HCT116 (cell line): ENCODE data around the gene GLMP.

Experiments used
- ATF3 ChIP-seq: IDR thresholded peaks from 2 replicates; pipeline ENCODE4 v1.6.1; 2012
- CTCF ChIP-seq, 3 experiments: fragments of 200-600 bp in 1 of 3; sonication (generic) in 1 of 3; IDR thresholded peaks in 2 of 3; conservative IDR thresholded peaks in 1 of 3; 2 replicates each; pipeline ENCODE4 v1.5.1; 2012 to 2017; ENCODE audit warnings: low read depth in 2 of 3, low read length in 2 of 3, antibody characterized with exemption in 1 of 3, borderline replicate concordance in 1 of 3, control low read depth in 1 of 3, mild to moderate bottlenecking in 1 of 3, mixed read lengths in 1 of 3, mixed run types in 1 of 3, moderate library complexity in 1 of 3; ENCODE audit not compliant: insufficient read depth in 1 of 3
- JUND ChIP-seq: IDR thresholded peaks from 2 replicates; pipeline ENCODE4 v1.6.1; 2012
- POLR2A ChIP-seq: IDR thresholded peaks from 2 replicates; pipeline ENCODE4 v1.7.0; 2011; ENCODE audit warnings: borderline replicate concordance; ENCODE audit not compliant: insufficient read depth, insufficient read length; ENCODE audit errors: extremely low read depth
- RAD21 ChIP-seq: IDR thresholded peaks from 2 replicates; pipeline ENCODE4 v1.6.1; 2012; ENCODE audit warnings: low read depth, mild to moderate bottlenecking
- REST ChIP-seq: IDR thresholded peaks from 2 replicates; pipeline ENCODE4 v1.6.1; 2012; ENCODE audit warnings: low read depth
- YY1 ChIP-seq: IDR thresholded peaks from 2 replicates; pipeline ENCODE4 v1.6.1; 2011; ENCODE audit warnings: low read length, low read depth, moderate library complexity, mild to moderate bottlenecking; ENCODE audit not compliant: insufficient replicate concordance; ENCODE audit errors: extremely low read depth
- ZBTB33 ChIP-seq: IDR thresholded peaks from 2 replicates; pipeline ENCODE4 v1.6.1; 2011; ENCODE audit warnings: mild to moderate bottlenecking, low read length, moderate library complexity; ENCODE audit not compliant: insufficient replicate concordance; ENCODE audit errors: extremely low read depth
- ZNF274 ChIP-seq: fragments of 200-500 bp; sonication (Bioruptor generic); IDR thresholded peaks from 2 replicates; pipeline ENCODE4 v1.6.1; 2014; ENCODE audit warnings: mild to moderate bottlenecking, low read depth, low read length, inconsistent platforms

GRCh38 chr1:156319664-156320063 lies 24.2 kb upstream of the GLMP start:
- TF ChIP-seq CTCF (IDR thresholded peaks at IDR 0.05 in 2 of 3, conservative IDR thresholded peaks at IDR 0.05 in 1 of 3; ENCODE audit: borderline replicate concordance in 1 of 3, insufficient read depth in 1 of 3, low read depth in 2 of 3, low read length in 2 of 3) (peak; percentile 42 to 63 (median 53); a peak in 5 of 6 replicates), ATF3 (no peak), ZNF274 (no peak), ZBTB33 (no peak), POLR2A (no peak), REST (no peak), JUND (no peak), RAD21 (peak; percentile 62), YY1 (no peak)
